Measurements from ENCODE around the gene RNF8.

Gene RNF8

DNA sequence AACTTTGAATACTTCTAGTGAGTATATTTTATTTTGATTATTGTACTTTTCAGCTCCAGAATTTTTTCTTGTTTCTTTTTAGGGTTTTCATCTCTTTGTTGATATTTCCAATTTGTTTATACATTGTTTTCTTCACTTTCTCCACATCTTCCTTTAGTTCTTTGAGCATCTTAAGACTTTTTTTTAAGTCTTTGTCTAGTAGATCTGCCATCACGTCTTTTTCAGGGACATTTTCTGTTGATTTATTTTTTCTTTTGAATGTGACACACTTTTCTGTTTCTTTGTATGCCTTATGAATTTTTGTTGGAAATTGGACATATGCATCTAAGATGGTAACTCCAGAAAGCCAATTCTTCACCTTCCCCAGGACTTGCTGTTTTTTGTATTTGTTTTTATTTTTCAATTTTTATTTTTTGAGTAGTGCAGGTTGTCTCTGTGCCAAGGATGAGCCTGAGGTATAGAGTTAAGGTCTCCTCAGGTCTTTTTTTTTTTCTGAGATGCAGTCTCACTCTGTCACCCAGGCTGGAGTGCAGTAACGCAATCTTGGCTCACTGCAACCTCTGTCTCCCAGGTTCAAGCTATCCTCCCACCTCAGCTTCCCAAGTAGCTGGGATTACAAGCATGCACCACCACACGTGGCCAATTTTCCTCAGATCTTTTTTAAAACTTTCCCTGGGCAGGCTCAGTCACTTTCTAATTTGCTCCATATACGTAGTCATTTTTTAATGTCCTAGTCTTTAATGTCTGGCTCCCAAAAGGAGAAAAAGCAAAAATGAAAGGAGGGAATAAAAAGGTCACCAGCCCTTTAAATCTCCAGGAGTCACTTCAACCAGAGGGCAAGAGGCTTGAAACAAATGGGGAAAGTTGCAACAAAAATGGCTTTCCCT lies 72.5 kb downstream of the RNF8 start:
- Histone ChIP-seq H4K20me1 (ENCODE audit: insufficient read depth, low read length) (no peaks in the 10 kb centered on the region), H3K27me3 (ENCODE audit: low read depth, low read length) (no peaks in the 10 kb centered on the region), H3K4me3 (ENCODE audit: low read length) (no peak overlapping the region), H3K9me3 (ENCODE audit: insufficient read depth, low read length) (no peaks in the 10 kb centered on the region), H3K4me2 (ENCODE audit: low read length) (no peak overlapping the region), H3K4me1 (ENCODE audit: low read length) (no peaks in the 10 kb centered on the region), H3K79me2 (ENCODE audit: low read length) (no peaks in the 10 kb centered on the region), H3K27ac (ENCODE audit: low read length) (no peak overlapping the region), H2AFZ (ENCODE audit: low read depth, low read length) (no peak overlapping the region), H3K9ac (ENCODE audit: low read length) (no peak overlapping the region), H3K36me3 (replicated peaks; ENCODE audit: low read depth, low read length) (no peaks in the 10 kb centered on the region)
- TF ChIP-seq EZH2phosphoT487 (IDR thresholded peaks at IDR 0.05; ENCODE audit: low read depth): no peak
- TF ChIP-seq, protein P1, sequence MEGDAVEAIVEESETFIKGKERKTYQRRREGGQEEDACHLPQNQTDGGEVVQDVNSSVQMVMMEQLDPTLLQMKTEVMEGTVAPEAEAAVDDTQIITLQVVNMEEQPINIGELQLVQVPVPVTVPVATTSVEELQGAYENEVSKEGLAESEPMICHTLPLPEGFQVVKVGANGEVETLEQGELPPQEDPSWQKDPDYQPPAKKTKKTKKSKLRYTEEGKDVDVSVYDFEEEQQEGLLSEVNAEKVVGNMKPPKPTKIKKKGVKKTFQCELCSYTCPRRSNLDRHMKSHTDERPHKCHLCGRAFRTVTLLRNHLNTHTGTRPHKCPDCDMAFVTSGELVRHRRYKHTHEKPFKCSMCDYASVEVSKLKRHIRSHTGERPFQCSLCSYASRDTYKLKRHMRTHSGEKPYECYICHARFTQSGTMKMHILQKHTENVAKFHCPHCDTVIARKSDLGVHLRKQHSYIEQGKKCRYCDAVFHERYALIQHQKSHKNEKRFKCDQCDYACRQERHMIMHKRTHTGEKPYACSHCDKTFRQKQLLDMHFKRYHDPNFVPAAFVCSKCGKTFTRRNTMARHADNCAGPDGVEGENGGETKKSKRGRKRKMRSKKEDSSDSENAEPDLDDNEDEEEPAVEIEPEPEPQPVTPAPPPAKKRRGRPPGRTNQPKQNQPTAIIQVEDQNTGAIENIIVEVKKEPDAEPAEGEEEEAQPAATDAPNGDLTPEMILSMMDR (IDR thresholded peaks at IDR 0.05; ENCODE audit: low read depth, low read length): no peak

DNA sequence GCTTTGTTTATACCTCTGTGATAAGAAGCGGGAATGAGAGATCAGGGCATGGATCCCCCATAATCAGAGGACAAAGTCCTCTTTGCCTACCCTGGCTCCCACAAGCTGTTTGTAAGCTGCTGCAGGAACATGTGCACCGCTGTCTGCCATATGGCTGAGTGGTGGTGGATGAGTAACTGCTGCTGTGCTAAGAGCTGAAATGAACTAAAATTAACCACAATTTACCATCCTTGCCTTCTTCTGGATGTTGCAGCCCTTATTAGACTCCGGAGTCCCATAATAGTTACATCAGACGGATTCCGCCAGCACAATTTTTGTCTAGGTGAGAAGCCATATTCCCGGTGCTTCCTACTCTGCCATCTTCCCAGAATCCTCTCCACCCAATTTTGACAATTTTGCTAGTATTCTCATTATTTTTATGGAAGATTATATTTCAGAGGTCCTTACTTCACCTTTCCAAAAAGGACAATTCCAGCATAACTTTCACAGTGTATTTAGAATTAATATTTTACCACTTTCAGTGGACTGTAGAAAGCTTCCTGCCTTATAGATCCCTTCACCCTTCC lies 73.2 kb downstream of the RNF8 start:
- no peak overlapping the region for H3K4me2 ChIP-seq (ENCODE audit: low read length)
- H3K9ac ChIP-seq (ENCODE audit: low read length): no peak overlapping the region
- no peaks in the 10 kb centered on the region for H4K20me1 ChIP-seq (ENCODE audit: insufficient read depth, low read length)
- no peak for TF ChIP-seq EZH2phosphoT487 (IDR thresholded peaks at IDR 0.05; ENCODE audit: low read depth)
- TF ChIP-seq, protein P1 (IDR thresholded peaks at IDR 0.05; ENCODE audit: low read depth, low read length): no peak
- no peak overlapping the region for H3K4me3 ChIP-seq (ENCODE audit: low read length)
- peaks cover under 1% of the 10 kb centered on the region for H3K4me1 ChIP-seq (ENCODE audit: low read length)
- H3K36me3 ChIP-seq (replicated peaks; ENCODE audit: low read depth, low read length): no peaks in the 10 kb centered on the region
- H3K27me3 ChIP-seq (ENCODE audit: low read depth, low read length): no peaks in the 10 kb centered on the region
- H2AFZ ChIP-seq (ENCODE audit: low read depth, low read length): no peak overlapping the region; the same call in 1 of the 2 replicates
- H3K79me2 ChIP-seq (ENCODE audit: low read length): no peaks in the 10 kb centered on the region
- H3K27ac ChIP-seq (ENCODE audit: low read length): no peak overlapping the region
- H3K9me3 ChIP-seq (ENCODE audit: insufficient read depth, low read length): no peaks in the 10 kb centered on the region

DNA sequence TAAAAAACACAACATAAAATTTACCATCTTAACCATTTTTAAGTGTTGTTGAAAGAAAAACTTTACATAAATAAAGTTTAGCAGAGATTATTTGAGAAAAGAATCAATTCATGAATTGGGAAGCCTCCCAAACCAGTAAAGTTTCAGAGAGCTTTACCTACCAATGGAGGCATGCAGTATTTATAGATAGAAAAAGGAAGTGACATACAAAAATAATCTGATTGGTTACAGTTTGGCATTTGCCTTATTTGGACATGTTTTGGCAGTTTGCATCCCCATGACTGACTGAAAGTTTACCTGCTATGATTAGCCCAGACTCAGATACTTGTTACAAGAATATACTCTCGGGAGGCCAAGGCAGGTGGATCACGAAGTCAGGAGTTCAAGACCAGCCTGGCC lies 75.6 kb downstream of the RNF8 start:
- TF ChIP-seq, protein P1 (IDR thresholded peaks at IDR 0.05; ENCODE audit: low read depth, low read length): no peak
- no peak for TF ChIP-seq EZH2phosphoT487 (IDR thresholded peaks at IDR 0.05; ENCODE audit: low read depth)
- Histone ChIP-seq H3K36me3 (replicated peaks; ENCODE audit: low read depth, low read length) (no peaks in the 10 kb centered on the region), H3K79me2 (ENCODE audit: low read length) (peaks cover 12% of the 10 kb centered on the region), H3K9ac (ENCODE audit: low read length) (no peak overlapping the region), H2AFZ (ENCODE audit: low read depth, low read length) (no peak overlapping the region), H3K4me2 (ENCODE audit: low read length) (no peak overlapping the region), H3K27me3 (ENCODE audit: low read depth, low read length) (no peaks in the 10 kb centered on the region), H3K4me1 (ENCODE audit: low read length) (peaks cover 7% of the 10 kb centered on the region), H3K4me3 (ENCODE audit: low read length) (no peak overlapping the region), H4K20me1 (ENCODE audit: insufficient read depth, low read length) (no peaks in the 10 kb centered on the region), H3K9me3 (ENCODE audit: insufficient read depth, low read length) (no peaks in the 10 kb centered on the region), H3K27ac (ENCODE audit: low read length) (no peak overlapping the region)

DNA sequence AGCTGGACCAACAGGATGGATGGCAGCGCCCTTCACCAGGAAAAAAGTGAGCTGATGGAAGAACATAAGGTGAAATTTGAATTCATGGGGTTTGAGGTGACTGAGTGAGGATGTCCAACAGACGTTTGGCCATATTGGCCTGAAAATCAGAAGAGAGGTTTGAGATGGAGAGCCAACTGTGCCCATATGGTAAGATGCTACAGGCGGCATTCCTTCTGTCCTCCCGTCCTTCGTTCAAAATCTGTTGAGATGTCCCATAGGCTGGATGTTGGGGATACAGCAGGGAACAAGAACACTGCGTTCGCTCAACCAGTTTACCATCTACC lies 78.8 kb downstream of the RNF8 start:
- Histone ChIP-seq H4K20me1 (ENCODE audit: insufficient read depth, low read length) (no peaks in the 10 kb centered on the region; the same call in 1 of the 2 replicates), H3K79me2 (ENCODE audit: low read length) (peaks cover 34% of the 10 kb centered on the region), H3K4me2 (ENCODE audit: low read length) (peak overlapping the region; percentile 91), H3K36me3 (replicated peaks; ENCODE audit: low read depth, low read length) (peaks cover 16% of the 10 kb centered on the region), H3K27ac (ENCODE audit: low read length) (peak overlapping the region; percentile 89), H2AFZ (ENCODE audit: low read depth, low read length) (peak overlapping the region; percentile 96), H3K9ac (ENCODE audit: low read length) (peak overlapping the region; percentile 91), H3K4me1 (ENCODE audit: low read length) (peaks cover 21% of the 10 kb centered on the region), H3K9me3 (ENCODE audit: insufficient read depth, low read length) (no peaks in the 10 kb centered on the region), H3K27me3 (ENCODE audit: low read depth, low read length) (no peaks in the 10 kb centered on the region), H3K4me3 (ENCODE audit: low read length) (peak overlapping the region; percentile 91)
- no peak for TF ChIP-seq EZH2phosphoT487 (IDR thresholded peaks at IDR 0.05; ENCODE audit: low read depth)
- TF ChIP-seq, protein P1 (IDR thresholded peaks at IDR 0.05; ENCODE audit: low read depth, low read length): no peak

Measured in OCI-LY3 (cell line).